ENCODE data around the gene MKLN1.
A peak's percentile ranks its signal among the peaks of the same experiment; 100 is the strongest.

Gene MKLN1

GRCh38 chr7:131467788-131468187 lies 140.1 kb downstream of the MKLN1 start:
- ATAC-seq: no peak

GRCh38 chr7:131471250-131472004 lies 143.8 kb downstream of the MKLN1 start:
- ATAC-seq: no peak

GRCh38 chr7:131476740-131477139 lies 149.1 kb downstream of the MKLN1 start:
- ATAC-seq: no peak

GRCh38 chr7:131480384-131481315 lies 153.0 kb downstream of the MKLN1 start:
- ATAC-seq: no peak

GRCh38 chr7:131482800-131483199 lies 155.1 kb downstream of the MKLN1 start:
- ATAC-seq: no peak

- no peak for ATAC-seq
These were observed 155.9 kb downstream of the MKLN1 start for GRCh38 chr7:131483586-131483985.

- no peak for ATAC-seq
These were observed 158.7 kb downstream of the MKLN1 start for GRCh38 chr7:131486346-131486745.

GRCh38 chr7:131487217-131487616 lies 159.5 kb downstream of the MKLN1 start:
- ATAC-seq: no peak

GRCh38 chr7:131488361-131488760 lies 160.7 kb downstream of the MKLN1 start:
- no peak for ATAC-seq

GRCh38 chr7:131489196-131489595 lies 161.5 kb downstream of the MKLN1 start:
- ATAC-seq: no peak

- ATAC-seq: no peak
These were observed 162.2 kb downstream of the MKLN1 start for GRCh38 chr7:131489881-131490280.

GRCh38 chr7:131493081-131493480 lies 165.4 kb downstream of the MKLN1 start:
- ATAC-seq: no peak

- no peak for ATAC-seq
These were observed 165.9 kb downstream of the MKLN1 start for GRCh38 chr7:131493581-131493980.

- ATAC-seq: no peak
These were observed 166.5 kb downstream of the MKLN1 start for GRCh38 chr7:131494182-131494581.

- no peak for ATAC-seq
These were observed 168.2 kb downstream of the MKLN1 start for GRCh38 chr7:131495669-131496498.

GRCh38 chr7:131497454-131497853 lies 169.8 kb downstream of the MKLN1 start:
- ATAC-seq: no peak

- no peak for ATAC-seq
These were observed 170.7 kb downstream of the MKLN1 start for GRCh38 chr7:131498237-131498885.

- ATAC-seq: no peak
These were observed 172.1 kb downstream of the MKLN1 start for GRCh38 chr7:131499801-131500200.

GRCh38 chr7:131500357-131500756 lies 172.7 kb downstream of the MKLN1 start:
- ATAC-seq: no peak

GRCh38 chr7:131501422-131501821 lies 173.7 kb downstream of the MKLN1 start:
- ATAC-seq: peak; percentile 96 to 99

- no peak for ATAC-seq
These were observed 174.4 kb downstream of the MKLN1 start for GRCh38 chr7:131501930-131502685.

Data from activated CD4-positive, CD25-positive, alpha-beta regulatory T cell treated with anti-CD3 and anti-CD28 coated beads, Interleukin-2, amount 50 U/mL, for 24 hours (primary cell).